HCT116 (cell line): Measurements from ENCODE around the gene TMEM178B. TPM values are rescaled to one million over a fixed set of nuclear protein-coding genes. Genes with fewer than 3 reads are reported as not detected.

Experiments
- ATAC-seq: fragments of 200-7000 bp; cut with Tn5 transposase; 2 replicates; pipeline ENCODE4 v1.9.1; 2020; ENCODE audit warnings: mild to moderate bottlenecking, moderate library complexity
- BruUV-seq: library from RNA; stranded (reverse); fragments of 400-500 nt; replicated peaks from 2 replicates; lab custom pipeline; 2021; lab: Mats Ljungman, UMichigan
- CTCF ChIA-PET: fragments of 300-600 bp; sonication (Branson Sonifier 250); formaldehyde crosslinking; loops from one replicate; lab custom pipeline; 2021; ENCODE audit warnings: antibody characterized with exemption; lab: Charles Lee
- POLR2A ChIA-PET: fragments of 300-600, 350-600 bp; sonication (Branson Sonifier 250); formaldehyde crosslinking; loops from one replicate; lab custom pipeline; 2021; ENCODE audit warnings: antibody characterized with exemption; lab: Charles Lee
- RAD21 ChIA-PET, 2 experiments: fragments of 300-600 bp; sonication (Branson Sonifier 250); formaldehyde crosslinking; loops; one replicate each; lab custom pipeline; 2023; ENCODE audit warnings: low total read pairs in 2 of 2; ENCODE audit not compliant: uncharacterized antibody in 2 of 2, unreplicated experiment in 2 of 2, low non-redundant PET in 1 of 2; lab: Charles Lee
- DNase-seq: peaks from one replicate; pipeline ENCODE4 v3.0.0-alpha.2; 2010; ENCODE audit warnings: low read depth, low spot score
- H2AFZ ChIP-seq: fragments of 200-600 bp; shearing (Covaris generic), sonication (generic); 2 replicates; pipeline ENCODE4 v1.6.1; 2017; ENCODE audit warnings: low read depth, mixed run types, mixed read lengths, antibody characterized with exemption, low read length; ENCODE audit not compliant: poor library complexity, severe bottlenecking
- H3K27ac ChIP-seq: 2 replicates; pipeline ENCODE4 v1.5.1; 2012; ENCODE audit warnings: low read depth, low read length
- H3K27me3 ChIP-seq: fragments of 200-600 bp; sonication (generic); 2 replicates; pipeline ENCODE4 v1.6.1; 2016; ENCODE audit warnings: mixed run types, low read length, mixed read lengths; ENCODE audit not compliant: insufficient read depth
- H3K36me3 ChIP-seq, 2 experiments: fragments of 200-500 bp in 1 of 2; fragments of 200-600 bp in 1 of 2; sonication (Bioruptor generic) in 1 of 2; sonication (generic) in 1 of 2; 2 replicates each; pipeline versions ENCODE4 v1.5.1 to v1.6.1; 2014 to 2016; ENCODE audit warnings: low read length in 2 of 2, inconsistent platforms in 1 of 2, mixed read lengths in 1 of 2, mixed run types in 1 of 2; ENCODE audit not compliant: insufficient read depth in 2 of 2, control insufficient read depth in 1 of 2
- H3K4me1 ChIP-seq, 2 experiments: fragments of 200-600 bp in 1 of 2; sonication (generic) in 1 of 2; 2 replicates each; pipeline versions ENCODE4 v1.5.1 to v1.6.1; 2012 to 2017; ENCODE audit warnings: low read length in 2 of 2, inconsistent platforms in 1 of 2, mild to moderate bottlenecking in 1 of 2, mixed read lengths in 1 of 2, mixed run types in 1 of 2, moderate library complexity in 1 of 2; ENCODE audit not compliant: insufficient read depth in 2 of 2, control insufficient read depth in 1 of 2
- H3K4me2 ChIP-seq: fragments of 200-600 bp; sonication (generic); 2 replicates; pipeline ENCODE4 v1.6.1; 2017; ENCODE audit warnings: mixed run types, low read length, mixed read lengths
- H3K4me3 ChIP-seq, 2 experiments: fragments of 200-600 bp in 1 of 2; sonication (generic) in 1 of 2; replicated peaks in 1 of 2; 2 replicates each; pipeline ENCODE4 v1.5.1; 2011 to 2016; ENCODE audit warnings: low read length in 2 of 2, control low read depth in 1 of 2, low read depth in 1 of 2, mild to moderate bottlenecking in 1 of 2, mixed read lengths in 1 of 2, mixed run types in 1 of 2
- H3K79me2 ChIP-seq: fragments of 200-600 bp; sonication (generic); 2 replicates; pipeline ENCODE4 v1.6.1; 2017; ENCODE audit warnings: mild to moderate bottlenecking, mixed run types, low read length, moderate library complexity, mixed read lengths; ENCODE audit not compliant: insufficient read depth
- H3K9ac ChIP-seq: fragments of 200-600 bp; sonication (generic); 2 replicates; pipeline ENCODE4 v1.6.1; 2016; ENCODE audit warnings: low read length, mixed read lengths
- H3K9me2 ChIP-seq: fragments of 200-600 bp; sonication (generic), shearing (Covaris generic); 2 replicates; pipeline ENCODE4 v1.6.1; 2017; ENCODE audit warnings: mixed run types, mild to moderate bottlenecking, moderate library complexity; ENCODE audit not compliant: insufficient read depth
- H3K9me3 ChIP-seq, 2 experiments: fragments of 200-500 bp in 1 of 2; fragments of 200-600 bp in 1 of 2; sonication (Bioruptor generic) in 1 of 2; sonication (generic) in 1 of 2; 2 replicates each; pipeline ENCODE4 v1.6.1; 2014 to 2017; ENCODE audit warnings: low read length in 2 of 2, mixed read lengths in 2 of 2, inconsistent platforms in 1 of 2, low read depth in 1 of 2, mild to moderate bottlenecking in 1 of 2, mixed run types in 1 of 2, moderate library complexity in 1 of 2; ENCODE audit not compliant: control insufficient read depth in 1 of 2, insufficient read depth in 1 of 2
- H4K20me1 ChIP-seq: fragments of 200-600 bp; sonication (generic), shearing (Covaris generic); 2 replicates; pipeline ENCODE4 v1.6.1; 2017; ENCODE audit warnings: mixed run types, mild to moderate bottlenecking, moderate library complexity; ENCODE audit not compliant: insufficient read depth
- CBX3 ChIP-seq: IDR thresholded peaks from 2 replicates; pipeline ENCODE4 v1.6.1; 2012; ENCODE audit warnings: low read depth
- ELF1 ChIP-seq: IDR thresholded peaks from 2 replicates; pipeline ENCODE4 v1.6.1; 2012; ENCODE audit warnings: low read depth, borderline replicate concordance
- EZH2phosphoT487 ChIP-seq: fragments of 200-600 bp; IDR thresholded peaks from 2 replicates; pipeline ENCODE4 v1.6.1; 2018; ENCODE audit warnings: antibody characterized with exemption, borderline replicate concordance
- JUND ChIP-seq: IDR thresholded peaks from 2 replicates; pipeline ENCODE4 v1.6.1; 2012
- POLR2A ChIP-seq: IDR thresholded peaks from 2 replicates; pipeline ENCODE4 v1.7.0; 2011; ENCODE audit warnings: borderline replicate concordance; ENCODE audit not compliant: insufficient read depth, insufficient read length; ENCODE audit errors: extremely low read depth
- RAD21 ChIP-seq: IDR thresholded peaks from 2 replicates; pipeline ENCODE4 v1.6.1; 2012; ENCODE audit warnings: low read depth, mild to moderate bottlenecking
- SIN3A ChIP-seq: IDR thresholded peaks from 2 replicates; pipeline ENCODE4 v1.6.1; 2012; ENCODE audit warnings: low read depth
- SRF ChIP-seq: IDR thresholded peaks from 2 replicates; pipeline ENCODE4 v1.6.1; 2012; ENCODE audit warnings: low read depth
- TCF7L2 ChIP-seq: IDR thresholded peaks from 2 replicates; pipeline ENCODE4 v1.7.0; 2011; ENCODE audit warnings: borderline replicate concordance, inconsistent platforms; ENCODE audit not compliant: insufficient read depth, insufficient read length; ENCODE audit errors: extremely low read depth
- YY1 ChIP-seq: IDR thresholded peaks from 2 replicates; pipeline ENCODE4 v1.6.1; 2011; ENCODE audit warnings: low read length, low read depth, moderate library complexity, mild to moderate bottlenecking; ENCODE audit not compliant: insufficient replicate concordance; ENCODE audit errors: extremely low read depth
- ZFX ChIP-seq: fragments of 450-650 bp; IDR thresholded peaks from 2 replicates; pipeline ENCODE4 v1.6.1; 2017
- ZNF274 ChIP-seq: fragments of 200-500 bp; sonication (Bioruptor generic); IDR thresholded peaks from 2 replicates; pipeline ENCODE4 v1.6.1; 2014; ENCODE audit warnings: mild to moderate bottlenecking, low read depth, low read length, inconsistent platforms
- intact Hi-C: fragments of 100-400 bp; cut with micrococcal nuclease; formaldehyde crosslinking; loops from 2 replicates; pipeline ENCODE4 v1.10.0; 2022
- total RNA-seq: library from RNA; stranded (reverse); gene quantifications from one replicate; pipeline ENCODE4 v1.2.1, GENCODE V29; 2021; ENCODE audit not compliant: unreplicated experiment
- TF ChIP-seq, protein P1 (sequence below): IDR thresholded peaks from 2 replicates; pipeline ENCODE4 v1.6.1; 2012
- TF ChIP-seq, protein P2 (sequence below): IDR thresholded peaks from 2 replicates; pipeline ENCODE4 v1.6.1; 2012
- TF ChIP-seq, protein P3 (sequence below): IDR thresholded peaks from 2 replicates; pipeline ENCODE4 v1.6.1; 2011; ENCODE audit warnings: mild to moderate bottlenecking, low read length, moderate library complexity; ENCODE audit not compliant: insufficient replicate concordance; ENCODE audit errors: extremely low read depth
- TF ChIP-seq, protein P4 (sequence below): IDR thresholded peaks from 2 replicates; pipeline ENCODE4 v1.6.1; 2012; ENCODE audit warnings: low read depth

The TMEM178B gene
- total RNA-seq, 1 experiment from 2014 or later: 0.02 TPM

DNA sequence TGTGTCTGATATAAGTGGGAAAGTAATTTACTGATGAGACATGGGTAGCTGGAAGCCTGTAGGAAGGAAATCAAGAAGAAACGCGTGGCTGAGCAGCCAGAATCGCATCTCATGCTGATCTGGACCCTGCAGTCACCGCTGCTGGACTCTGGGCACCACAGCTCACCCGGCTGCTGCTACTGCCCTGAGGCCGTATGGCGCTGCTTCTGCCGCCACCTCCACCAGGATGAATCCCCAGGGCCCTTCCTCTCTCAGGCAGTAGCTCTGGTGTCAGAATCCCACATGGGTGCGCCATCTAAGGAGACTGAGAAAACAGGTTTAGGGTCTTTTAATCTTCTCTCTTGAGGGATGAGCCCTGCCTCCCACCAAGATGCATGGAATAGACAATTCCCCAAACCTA lies 407.1 kb downstream of the TMEM178B start:
- no peak for DNase-seq
- Histone ChIP-seq H3K4me1 (peaks cover 0 to 6% of the 10 kb centered on the region in 2 experiments; a peak in 1 of 4 replicates), H4K20me1 (no peaks in the 10 kb centered on the region), H2AFZ (no peak overlapping the region), H3K9ac (no peak overlapping the region), H3K4me3 (no peak overlapping the region), H3K9me3 (no peaks in the 10 kb centered on the region), H3K27ac (no peak overlapping the region), H3K79me2 (no peaks in the 10 kb centered on the region), H3K36me3 (no peaks in the 10 kb centered on the region), H3K27me3 (peaks cover 13% of the 10 kb centered on the region; the same call in 1 of the 2 replicates), H3K4me2 (no peak overlapping the region), H3K9me2 (no peaks in the 10 kb centered on the region)
- intact Hi-C loops: no loop called here
- BruUV-seq: no TSS peak
- no peak for TF ChIP-seq POLR2A
- TF ChIP-seq, protein P1, sequence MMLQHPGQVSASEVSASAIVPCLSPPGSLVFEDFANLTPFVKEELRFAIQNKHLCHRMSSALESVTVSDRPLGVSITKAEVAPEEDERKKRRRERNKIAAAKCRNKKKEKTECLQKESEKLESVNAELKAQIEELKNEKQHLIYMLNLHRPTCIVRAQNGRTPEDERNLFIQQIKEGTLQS: no peak
- TF ChIP-seq, protein P2, sequence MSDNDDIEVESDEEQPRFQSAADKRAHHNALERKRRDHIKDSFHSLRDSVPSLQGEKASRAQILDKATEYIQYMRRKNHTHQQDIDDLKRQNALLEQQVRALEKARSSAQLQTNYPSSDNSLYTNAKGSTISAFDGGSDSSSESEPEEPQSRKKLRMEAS: no peak
- TF ChIP-seq ELF1: no peak
- TF ChIP-seq YY1: no peak
- no peak for TF ChIP-seq SIN3A
- no peak for TF ChIP-seq JUND
- TF ChIP-seq, protein P3, sequence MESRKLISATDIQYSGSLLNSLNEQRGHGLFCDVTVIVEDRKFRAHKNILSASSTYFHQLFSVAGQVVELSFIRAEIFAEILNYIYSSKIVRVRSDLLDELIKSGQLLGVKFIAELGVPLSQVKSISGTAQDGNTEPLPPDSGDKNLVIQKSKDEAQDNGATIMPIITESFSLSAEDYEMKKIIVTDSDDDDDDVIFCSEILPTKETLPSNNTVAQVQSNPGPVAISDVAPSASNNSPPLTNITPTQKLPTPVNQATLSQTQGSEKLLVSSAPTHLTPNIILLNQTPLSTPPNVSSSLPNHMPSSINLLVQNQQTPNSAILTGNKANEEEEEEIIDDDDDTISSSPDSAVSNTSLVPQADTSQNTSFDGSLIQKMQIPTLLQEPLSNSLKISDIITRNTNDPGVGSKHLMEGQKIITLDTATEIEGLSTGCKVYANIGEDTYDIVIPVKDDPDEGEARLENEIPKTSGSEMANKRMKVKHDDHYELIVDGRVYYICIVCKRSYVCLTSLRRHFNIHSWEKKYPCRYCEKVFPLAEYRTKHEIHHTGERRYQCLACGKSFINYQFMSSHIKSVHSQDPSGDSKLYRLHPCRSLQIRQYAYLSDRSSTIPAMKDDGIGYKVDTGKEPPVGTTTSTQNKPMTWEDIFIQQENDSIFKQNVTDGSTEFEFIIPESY: no peak
- TF ChIP-seq, protein P4, sequence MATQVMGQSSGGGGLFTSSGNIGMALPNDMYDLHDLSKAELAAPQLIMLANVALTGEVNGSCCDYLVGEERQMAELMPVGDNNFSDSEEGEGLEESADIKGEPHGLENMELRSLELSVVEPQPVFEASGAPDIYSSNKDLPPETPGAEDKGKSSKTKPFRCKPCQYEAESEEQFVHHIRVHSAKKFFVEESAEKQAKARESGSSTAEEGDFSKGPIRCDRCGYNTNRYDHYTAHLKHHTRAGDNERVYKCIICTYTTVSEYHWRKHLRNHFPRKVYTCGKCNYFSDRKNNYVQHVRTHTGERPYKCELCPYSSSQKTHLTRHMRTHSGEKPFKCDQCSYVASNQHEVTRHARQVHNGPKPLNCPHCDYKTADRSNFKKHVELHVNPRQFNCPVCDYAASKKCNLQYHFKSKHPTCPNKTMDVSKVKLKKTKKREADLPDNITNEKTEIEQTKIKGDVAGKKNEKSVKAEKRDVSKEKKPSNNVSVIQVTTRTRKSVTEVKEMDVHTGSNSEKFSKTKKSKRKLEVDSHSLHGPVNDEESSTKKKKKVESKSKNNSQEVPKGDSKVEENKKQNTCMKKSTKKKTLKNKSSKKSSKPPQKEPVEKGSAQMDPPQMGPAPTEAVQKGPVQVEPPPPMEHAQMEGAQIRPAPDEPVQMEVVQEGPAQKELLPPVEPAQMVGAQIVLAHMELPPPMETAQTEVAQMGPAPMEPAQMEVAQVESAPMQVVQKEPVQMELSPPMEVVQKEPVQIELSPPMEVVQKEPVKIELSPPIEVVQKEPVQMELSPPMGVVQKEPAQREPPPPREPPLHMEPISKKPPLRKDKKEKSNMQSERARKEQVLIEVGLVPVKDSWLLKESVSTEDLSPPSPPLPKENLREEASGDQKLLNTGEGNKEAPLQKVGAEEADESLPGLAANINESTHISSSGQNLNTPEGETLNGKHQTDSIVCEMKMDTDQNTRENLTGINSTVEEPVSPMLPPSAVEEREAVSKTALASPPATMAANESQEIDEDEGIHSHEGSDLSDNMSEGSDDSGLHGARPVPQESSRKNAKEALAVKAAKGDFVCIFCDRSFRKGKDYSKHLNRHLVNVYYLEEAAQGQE: no peak
- no peak for TF ChIP-seq SRF
- TF ChIP-seq ZFX: no peak
- no peak for TF ChIP-seq EZH2phosphoT487
- TF ChIP-seq TCF7L2: no peak
- TF ChIP-seq RAD21: no peak
- TF ChIP-seq ZNF274: no peak
- TF ChIP-seq CBX3: no peak
- no peak for ATAC-seq
- ChIA-PET CTCF (no interaction called here), POLR2A (no interaction called here), RAD21 (no interaction called here)
